ENCODE results near the gene TMEM244.
"Not testable (repeated sequence)": the region's sequence is repeated elsewhere in the genome, so short reads cannot be mapped to it uniquely, and the experiment has no call there.

Gene TMEM244

DNA sequence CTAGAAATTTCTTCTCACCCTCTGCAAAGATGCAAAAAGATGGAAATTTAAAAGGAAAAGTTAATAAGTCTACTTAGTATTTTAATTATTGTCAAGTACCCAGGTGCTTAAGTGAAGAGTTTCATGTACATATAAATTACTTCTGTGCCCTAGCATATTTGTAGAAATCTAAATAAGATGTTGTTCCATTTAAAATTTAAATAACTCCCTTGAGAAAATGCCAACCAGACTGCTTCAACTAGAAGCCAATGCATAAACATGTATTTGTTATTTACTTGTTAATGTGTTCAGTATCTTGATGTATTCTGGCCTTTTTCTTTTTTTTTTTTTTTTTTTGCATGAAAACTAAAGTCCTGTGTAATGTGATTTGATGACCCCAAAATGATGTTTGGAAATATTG is 6.3 kb upstream of the TMEM244 start:
- no peak for FAIRE-seq
- DNase-seq (ENCODE audit: low spot score), result no peak

GRCh38 chr6:129866688-129867087 is 5.6 kb upstream of the TMEM244 start:
- FAIRE-seq (no peak), DNase-seq (ENCODE audit: low spot score) (no peak)

DNA sequence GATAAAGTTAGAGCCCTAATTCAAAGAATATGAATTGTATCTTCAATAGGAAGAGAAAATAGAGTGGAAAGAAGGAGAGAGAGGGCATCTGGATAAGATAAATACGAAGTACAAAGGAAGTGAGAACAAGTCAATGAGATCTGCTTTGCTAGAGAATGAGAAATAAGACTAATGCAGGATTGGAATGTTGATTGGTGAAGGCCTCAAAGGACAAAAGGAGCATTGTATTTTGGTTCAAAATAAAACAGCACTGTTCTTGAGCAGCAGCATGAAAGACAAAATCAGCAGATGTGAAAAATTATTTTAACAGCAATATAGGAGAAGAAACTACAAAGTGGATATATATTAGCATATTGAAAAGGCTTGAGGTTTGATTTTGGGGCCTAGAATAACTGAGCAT is 5.1 kb upstream of the TMEM244 start:
- DNase-seq (ENCODE audit: low spot score), result no peak
- no peak for FAIRE-seq

- DNase-seq (ENCODE audit: low spot score), result no peak
- no peak for FAIRE-seq
These were observed 3.9 kb upstream of the TMEM244 start for GRCh38 chr6:129865013-129865412.

- no peak for DNase-seq (ENCODE audit: low spot score)
- FAIRE-seq, result no peak
These were observed 2.5 kb upstream of the TMEM244 start for GRCh38 chr6:129863664-129864063.

GRCh38 chr6:129859524-129859923 is 1.6 kb downstream of the TMEM244 start:
- FAIRE-seq, result no peak
- no peak for DNase-seq (ENCODE audit: low spot score)

DNA sequence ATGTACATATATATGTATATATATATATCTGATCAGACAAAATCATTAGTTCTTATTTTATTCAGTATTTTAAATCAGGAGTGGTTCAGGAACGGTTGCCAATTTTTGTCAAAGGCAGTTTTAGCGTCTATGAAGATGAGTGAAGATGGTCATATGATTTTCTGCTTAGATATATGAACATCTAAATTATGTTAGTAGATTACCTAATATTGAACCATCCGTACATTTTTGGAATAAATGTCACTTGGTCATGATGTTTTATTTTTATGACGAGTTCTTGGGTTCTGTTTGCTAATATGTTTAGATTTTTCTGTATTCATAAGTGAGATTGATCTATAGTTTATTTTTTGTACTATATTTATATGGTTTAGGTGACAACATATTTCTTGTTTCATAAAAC is 3.3 kb downstream of the TMEM244 start:
- FAIRE-seq (no peak), DNase-seq (ENCODE audit: low spot score) (no peak)

DNA sequence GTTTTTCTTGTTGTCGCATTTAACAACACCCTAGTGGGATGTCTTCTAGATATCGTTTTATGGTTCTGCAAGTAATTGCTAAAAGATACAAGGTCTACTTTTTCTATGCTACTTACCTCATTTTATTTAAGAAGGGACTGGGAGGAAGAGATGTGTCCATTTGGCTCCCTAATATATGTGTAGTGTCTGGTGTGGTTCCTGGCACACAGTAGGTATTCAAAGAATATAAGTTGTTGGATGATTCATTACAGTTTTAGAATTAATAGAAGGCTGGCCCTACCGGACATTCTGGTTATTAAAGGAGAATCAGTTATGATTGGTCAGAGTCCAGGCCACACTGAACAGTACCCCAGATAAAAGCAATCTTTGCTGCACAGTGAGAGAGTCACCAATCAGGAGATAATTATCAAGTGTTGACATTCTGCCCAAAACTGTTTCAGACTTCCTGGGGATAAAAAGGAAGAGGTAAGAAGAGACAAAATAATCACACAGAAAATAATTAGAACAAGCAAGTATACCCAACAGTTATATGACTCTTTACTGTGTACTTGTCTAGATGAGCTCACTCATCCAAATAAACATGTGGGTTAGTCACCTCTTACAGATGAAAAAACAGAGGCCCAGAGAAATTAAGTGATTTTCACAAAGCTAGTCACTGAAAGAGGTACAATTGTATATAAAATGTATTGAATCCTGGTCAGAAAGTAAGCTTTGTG is 7.0 kb downstream of the TMEM244 start:
- FAIRE-seq (no peak), DNase-seq (ENCODE audit: low spot score) (no peak)

DNA sequence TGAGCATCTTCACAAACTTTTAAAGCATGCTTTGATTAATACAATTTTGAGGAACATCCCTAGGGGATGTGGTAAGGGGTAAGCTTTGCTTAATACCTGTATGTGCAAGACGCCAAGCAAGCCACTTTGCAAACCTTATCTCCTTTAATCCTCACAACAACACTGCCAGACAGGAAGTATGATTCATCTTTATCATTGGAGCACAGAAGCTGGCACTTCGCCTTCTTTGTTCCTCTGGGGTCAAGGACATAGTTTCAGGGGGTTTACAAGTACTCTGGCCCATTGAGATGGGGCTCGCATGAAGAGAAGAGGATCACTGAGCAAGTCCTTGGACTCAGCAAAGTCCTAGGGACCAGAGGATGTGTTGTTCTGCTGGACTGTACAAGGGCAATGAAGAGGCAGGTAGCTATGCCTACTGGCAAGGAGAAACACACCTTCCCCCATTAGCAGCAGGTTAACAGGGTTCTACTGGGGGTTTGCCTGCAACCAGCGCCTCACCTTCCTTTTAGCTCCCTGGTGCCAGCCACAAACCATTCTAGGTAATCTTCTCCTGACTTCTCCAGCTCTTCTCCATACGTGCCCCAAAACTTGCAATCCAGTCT is 8.8 kb downstream of the TMEM244 start:
- no peak for DNase-seq (ENCODE audit: low spot score)
- no peak for FAIRE-seq

DNA sequence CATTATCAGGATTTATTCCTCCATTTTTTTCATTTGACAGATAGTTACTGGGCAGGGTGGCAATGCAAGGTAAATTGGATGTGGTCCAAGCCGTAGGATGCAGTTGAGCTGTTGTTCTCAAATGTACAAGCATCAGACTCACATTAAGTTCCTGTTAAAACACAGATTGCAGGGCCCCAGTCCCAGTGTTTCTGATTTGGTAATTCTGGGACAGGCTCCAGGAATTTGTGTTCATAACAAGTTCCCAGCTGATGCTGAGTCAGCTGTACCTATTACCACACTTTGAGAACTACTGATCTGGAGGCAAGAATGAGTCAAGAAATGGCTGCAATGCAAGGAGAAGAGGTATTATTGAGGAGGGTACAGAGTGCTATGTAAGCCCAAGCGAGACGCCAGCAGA is 11.7 kb downstream of the TMEM244 start:
- FAIRE-seq, result no peak
- no peak for DNase-seq (ENCODE audit: low spot score)

DNA sequence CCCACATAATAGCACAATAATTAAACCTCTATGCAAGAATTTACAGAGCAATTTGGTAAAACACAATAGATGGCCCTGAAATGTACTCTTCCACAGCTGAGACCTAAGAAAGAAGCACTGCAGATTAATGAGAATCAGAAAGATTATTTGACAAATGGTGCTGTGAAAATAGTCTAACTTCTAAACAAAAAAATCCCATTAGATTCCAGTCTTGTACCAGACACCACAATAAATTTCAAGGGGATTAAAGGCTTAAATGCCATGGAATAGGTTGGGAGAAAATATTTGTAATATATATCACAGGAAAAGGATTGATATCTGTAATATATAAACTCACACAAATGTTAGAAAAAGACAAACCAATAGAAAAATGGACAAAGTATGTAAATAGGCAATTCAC is 14.4 kb downstream of the TMEM244 start:
- DNase-seq (ENCODE audit: low spot score) (no peak), FAIRE-seq (no peak)

GRCh38 chr6:129845696-129846095 is 15.4 kb downstream of the TMEM244 start:
- FAIRE-seq (no peak), DNase-seq (ENCODE audit: low spot score) (no peak)

- FAIRE-seq (no peak), DNase-seq (ENCODE audit: low spot score) (peak; percentile 57)
These were observed 16.8 kb downstream of the TMEM244 start for GRCh38 chr6:129844118-129844891.

DNA sequence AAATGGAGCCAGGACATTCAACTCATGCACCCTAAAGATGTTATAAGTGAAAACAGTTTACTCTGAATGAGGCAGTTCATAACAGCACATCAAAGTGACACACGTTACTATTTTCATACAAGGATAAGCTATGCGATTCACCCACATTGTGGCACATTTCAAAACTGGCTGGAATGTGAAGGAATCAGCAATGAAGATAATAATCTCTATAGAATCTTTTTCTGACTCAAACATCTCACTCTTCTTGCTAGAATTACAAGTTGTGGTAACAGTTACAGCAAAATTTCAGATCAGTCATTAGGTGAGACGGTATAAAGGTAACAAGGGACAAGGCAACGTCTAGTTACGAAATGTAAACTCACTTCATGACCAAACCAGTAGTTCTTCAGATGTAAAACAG is 17.5 kb downstream of the TMEM244 start:
- no peak for FAIRE-seq

GRCh38 chr6:129842881-129843409 is 18.2 kb downstream of the TMEM244 start:
- FAIRE-seq, result no peak
- no peak for DNase-seq (ENCODE audit: low spot score)

More for the DNA sequence above, 17.5 kb downstream of the TMEM244 start:
- no peak for DNase-seq (ENCODE audit: low spot score)

DNA sequence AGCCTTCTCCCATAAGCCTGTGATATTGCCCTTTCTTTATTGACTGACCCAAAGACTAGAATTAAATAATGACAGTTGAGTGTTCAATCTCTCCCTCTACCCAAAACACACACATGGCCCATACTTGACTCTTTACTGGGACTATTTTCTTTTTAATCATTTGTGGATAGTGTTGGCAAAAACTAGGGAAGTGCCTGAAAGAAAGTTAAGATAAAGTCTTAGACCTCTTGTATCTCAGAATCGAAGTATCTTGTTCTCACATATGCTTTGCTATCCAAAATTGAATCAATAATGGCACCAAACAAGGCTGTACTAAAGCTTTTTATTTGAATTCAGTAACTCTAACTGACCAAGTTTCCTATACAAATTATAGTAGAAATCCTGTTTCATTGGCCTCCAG is 19.0 kb downstream of the TMEM244 start:
- FAIRE-seq, result no peak
- no peak for DNase-seq (ENCODE audit: low spot score)

DNA sequence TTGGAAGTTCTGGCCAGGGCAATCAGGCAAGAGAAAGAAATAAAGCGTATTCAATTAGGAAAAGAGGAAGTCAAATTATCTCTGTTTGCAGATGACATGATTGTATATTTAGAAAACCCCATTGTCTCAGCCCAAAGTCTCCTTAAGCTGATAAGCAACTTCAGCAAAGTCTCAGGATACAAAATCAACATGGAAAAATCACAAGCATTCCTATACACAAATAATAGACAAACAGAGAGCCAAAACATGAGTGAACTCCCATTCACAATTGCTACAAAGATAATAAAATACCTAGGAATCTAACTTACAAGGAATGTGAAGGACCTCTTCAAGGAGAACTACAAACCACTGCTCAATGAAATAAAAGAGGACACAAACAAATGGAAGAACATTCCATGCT is 21.6 kb downstream of the TMEM244 start:
- FAIRE-seq; DNase-seq (ENCODE audit: low spot score): not testable (repeated sequence)

- DNase-seq (ENCODE audit: low spot score) (no peak), FAIRE-seq (no peak)
These were observed 25.4 kb downstream of the TMEM244 start for GRCh38 chr6:129835691-129836090.

- no peak for FAIRE-seq
These were observed 28.8 kb downstream of the TMEM244 start for GRCh38 chr6:129832299-129832698.

DNA sequence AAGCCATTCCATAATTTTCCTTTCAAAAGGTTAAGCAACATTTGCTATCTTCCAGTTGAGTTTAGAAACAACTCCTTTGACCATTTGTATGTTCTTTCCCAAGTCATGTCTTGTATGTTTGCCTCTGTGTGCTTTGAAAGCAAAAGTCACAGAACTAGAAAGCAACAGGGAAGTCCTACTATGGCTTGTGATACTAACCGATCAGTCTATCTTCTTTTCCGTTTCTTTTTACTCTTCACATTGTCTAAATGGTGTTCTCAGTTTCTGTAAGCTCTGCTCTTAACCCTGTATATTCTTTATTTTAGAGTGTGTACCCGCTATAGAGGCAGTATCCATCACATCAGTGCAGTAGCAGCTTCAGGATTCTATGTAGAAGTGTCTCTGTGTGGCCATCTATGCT is 32.9 kb downstream of the TMEM244 start:
- no peak for FAIRE-seq
- DNase-seq (ENCODE audit: low spot score), result no peak

More at GRCh38 chr6:129832299-129832698, 28.8 kb downstream of the TMEM244 start:
- DNase-seq (ENCODE audit: low spot score), result no peak

DNA sequence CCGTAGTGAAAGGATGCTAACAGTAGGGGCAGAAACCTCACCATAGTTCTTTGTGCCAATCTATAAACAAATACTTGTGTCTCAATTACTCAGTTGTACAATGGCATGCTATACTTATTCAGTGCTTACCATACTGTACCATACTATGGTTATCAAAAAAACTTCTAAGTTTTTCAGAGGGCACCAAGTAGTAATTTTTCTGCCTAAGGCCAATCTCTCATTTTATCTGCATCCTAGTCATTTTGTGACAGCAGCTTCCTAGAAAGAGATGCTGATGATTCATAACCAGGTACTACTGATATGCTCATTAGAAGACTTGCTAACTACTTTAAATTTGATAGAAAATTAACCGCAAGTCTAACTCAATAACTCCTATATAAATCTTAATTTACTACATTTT is 42.9 kb downstream of the TMEM244 start:
- no peak for DNase-seq (ENCODE audit: low spot score)
- FAIRE-seq, result no peak

DNA sequence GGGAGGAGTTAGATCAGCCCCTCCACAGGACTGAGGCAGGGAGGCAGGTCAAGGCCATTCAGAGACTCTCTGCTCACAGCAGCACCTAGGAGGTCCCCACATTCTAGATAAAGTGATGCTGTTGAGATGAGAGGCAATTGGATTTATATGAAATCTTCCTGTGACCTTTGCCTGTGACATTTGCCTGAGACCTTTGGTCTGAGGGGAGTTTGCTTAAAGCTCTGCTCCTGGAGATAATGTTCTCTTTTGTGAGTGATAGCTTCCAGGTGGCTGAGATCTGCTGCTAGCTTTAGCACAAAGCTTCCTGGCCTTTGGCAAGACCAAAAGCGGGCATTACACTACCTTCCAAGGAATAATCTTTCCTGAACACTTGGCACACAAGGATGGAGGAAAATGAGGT is 43.3 kb downstream of the TMEM244 start:
- no peak for FAIRE-seq
- no peak for DNase-seq (ENCODE audit: low spot score)

All from RCC 7860 (cell line).